MM.1S (cell line): ENCODE measurements around the gene EEF2K.

Experiments used
- CTCF ChIP-seq: fragments of 300-600 bp; sonication (generic); IDR thresholded peaks from 2 replicates; pipeline ENCODE4 v1.5.1; 2016; ENCODE audit warnings: antibody characterized with exemption, low read length, mixed read lengths
- EZH2 ChIP-seq: fragments of 300-600 bp; sonication (generic); optimal IDR thresholded peaks from 2 replicates; pipeline ENCODE3; 2017; ENCODE audit warnings: low read depth, mild to moderate bottlenecking, antibody characterized with exemption, low read length, mixed read lengths

DNA sequence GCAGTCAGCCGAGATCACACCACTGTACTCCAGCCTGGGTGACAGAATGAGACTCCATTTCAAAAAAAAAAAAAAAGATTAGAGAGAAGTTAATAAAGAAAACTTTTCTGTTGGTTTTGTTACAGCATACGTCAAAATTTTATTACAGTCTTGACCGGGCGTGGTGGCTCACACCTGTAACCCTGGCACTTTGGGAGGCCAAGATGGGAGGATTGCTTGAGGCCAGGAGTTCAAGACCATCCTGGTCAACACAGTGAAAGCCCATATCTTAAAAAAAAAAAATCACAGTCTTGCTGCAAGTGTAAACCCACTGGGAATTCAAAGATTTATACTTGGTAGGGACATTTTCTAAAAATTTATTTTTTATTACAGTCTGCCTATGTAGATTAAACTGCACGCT, 84.9 kb downstream of the EEF2K start:
- TF ChIP-seq EZH2 (no peak), CTCF (no peak)
